HepG2 (cell line): ENCODE results near the gene AARSD1. TPM values are rescaled to one million over a fixed set of nuclear protein-coding genes. Genes with fewer than 3 reads are reported as not detected.

Source experiments
- GATAD2A ChIP-seq: IDR thresholded peaks from 2 replicates; pipeline ENCODE4 v1.6.1; 2016
- KAT8 ChIP-seq: IDR thresholded peaks from 2 replicates; pipeline ENCODE4 v1.6.1; 2016; ENCODE audit warnings: missing genetic modification reagents, missing compliant biosample characterization
- RXRB ChIP-seq: IDR thresholded peaks from 2 replicates; pipeline ENCODE4 v1.6.1; 2016; ENCODE audit warnings: borderline replicate concordance, missing genetic modification reagents, missing compliant biosample characterization
- STAG1 ChIP-seq: sonication (generic); formaldehyde crosslinking; IDR thresholded peaks from 2 replicates; pipeline ENCODE4 v1.4.0; 2020; ENCODE audit warnings: missing genetic modification reagents
- TGIF2 ChIP-seq: IDR thresholded peaks from 2 replicates; pipeline ENCODE4 v1.6.1; 2016; ENCODE audit warnings: control low read depth, missing compliant biosample characterization
- ZFP91 ChIP-seq: sonication (generic); formaldehyde crosslinking; IDR thresholded peaks from 2 replicates; pipeline ENCODE4 v1.9.0; 2022; ENCODE audit warnings: missing genetic modification reagents, mild to moderate bottlenecking, borderline replicate concordance
- ZNF354B ChIP-seq: sonication (generic); formaldehyde crosslinking; IDR thresholded peaks from 2 replicates; pipeline ENCODE4 v1.8.0; 2022; ENCODE audit warnings: mild to moderate bottlenecking, missing genetic modification reagents
- polyA plus RNA-seq, 8 experiments: library from polyadenylated mRNA; depleted of rRNA in 3 of 8; stranded (reverse) in 7 of 8; unstranded in 1 of 8; fragments of >200 nt; fragmentation: Illumina TruSeq in 4 of 8; extraction: Trizol in 4 of 8; gene quantifications; 2 replicates each; pipeline versions ENCODE4 v1.2.1 to v1.2.3, GENCODE V29; 2011 to 2016; ENCODE audit warnings: low read depth in 4 of 8, missing spikeins in 1 of 8, mixed read lengths in 1 of 8; ENCODE audit not compliant: insufficient read depth in 1 of 8
- total RNA-seq, 5 experiments: library from RNA; depleted of rRNA; stranded (reverse); fragments of >200 nt; fragmentation: Illumina TruSeq; extraction: Trizol; gene quantifications; 2 replicates each; pipeline ENCODE4 v1.2.3, GENCODE V29; 2016; ENCODE audit warnings: low read depth in 1 of 5
- TF ChIP-seq, protein P1 (sequence below): IDR thresholded peaks from 2 replicates; pipeline ENCODE4 v1.6.1; 2016; ENCODE audit warnings: missing compliant biosample characterization, missing genetic modification reagents, borderline replicate concordance
- TF ChIP-seq, protein P2 (sequence below): IDR thresholded peaks from 2 replicates; pipeline ENCODE4 v1.6.1; 2016

The AARSD1 gene
- total and polyA plus RNA-seq, 2 of the 13 experiments (the other 11 are each of a cell fraction or from before 2014, with no cell fraction given) = 24.7 to 29.3 TPM

GRCh38 chr17:42937712-42938596, 26.3 kb downstream of the AARSD1 start (continued):
- peak; percentile 34; the same call in 1 of the 2 replicates for TF ChIP-seq ZFP91 (CRISPR knock-in tag)
- peak; percentile 99 for TF ChIP-seq STAG1 (CRISPR knock-in tag)
- TF ChIP-seq, protein P1, sequence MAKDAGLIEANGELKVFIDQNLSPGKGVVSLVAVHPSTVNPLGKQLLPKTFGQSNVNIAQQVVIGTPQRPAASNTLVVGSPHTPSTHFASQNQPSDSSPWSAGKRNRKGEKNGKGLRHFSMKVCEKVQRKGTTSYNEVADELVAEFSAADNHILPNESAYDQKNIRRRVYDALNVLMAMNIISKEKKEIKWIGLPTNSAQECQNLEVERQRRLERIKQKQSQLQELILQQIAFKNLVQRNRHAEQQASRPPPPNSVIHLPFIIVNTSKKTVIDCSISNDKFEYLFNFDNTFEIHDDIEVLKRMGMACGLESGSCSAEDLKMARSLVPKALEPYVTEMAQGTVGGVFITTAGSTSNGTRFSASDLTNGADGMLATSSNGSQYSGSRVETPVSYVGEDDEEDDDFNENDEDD (CRISPR knock-in tag) = no peak
- TF ChIP-seq ZNF354B = peak; percentile 30; the same call in 1 of the 2 replicates
- TF ChIP-seq RXRB (CRISPR knock-in tag) = peak; percentile 26; the same call in 1 of the 2 replicates
- peak; percentile 59 for TF ChIP-seq GATAD2A
- no peak for TF ChIP-seq TGIF2 (CRISPR knock-in tag)
- TF ChIP-seq KAT8 (CRISPR knock-in tag) = peak; percentile 54; the same call in 1 of the 2 replicates
- TF ChIP-seq, protein P2, sequence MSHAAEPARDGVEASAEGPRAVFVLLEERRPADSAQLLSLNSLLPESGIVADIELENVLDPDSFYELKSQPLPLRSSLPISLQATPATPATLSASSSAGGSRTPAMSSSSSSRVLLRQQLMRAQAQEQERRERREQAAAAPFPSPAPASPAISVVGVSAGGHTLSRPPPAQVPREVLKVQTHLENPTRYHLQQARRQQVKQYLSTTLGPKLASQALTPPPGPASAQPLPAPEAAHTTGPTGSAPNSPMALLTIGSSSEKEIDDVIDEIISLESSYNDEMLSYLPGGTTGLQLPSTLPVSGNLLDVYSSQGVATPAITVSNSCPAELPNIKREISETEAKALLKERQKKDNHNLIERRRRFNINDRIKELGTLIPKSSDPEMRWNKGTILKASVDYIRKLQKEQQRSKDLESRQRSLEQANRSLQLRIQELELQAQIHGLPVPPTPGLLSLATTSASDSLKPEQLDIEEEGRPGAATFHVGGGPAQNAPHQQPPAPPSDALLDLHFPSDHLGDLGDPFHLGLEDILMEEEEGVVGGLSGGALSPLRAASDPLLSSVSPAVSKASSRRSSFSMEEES (CRISPR knock-in tag) = 0 out of 2 replicates have a peak, but pooled peaks have one; percentile 19
- TF ChIP-seq, all 625 proteins: peak for 42
